H7 (cell line): ENCODE measurements around the gene PDRG1. TPM values are rescaled to one million over a fixed set of nuclear protein-coding genes. Genes with fewer than 3 reads are reported as not detected.
A peak's percentile ranks its signal among the peaks of the same experiment; 100 is the strongest.
"Not testable (repeated sequence)": the region's sequence is repeated elsewhere in the genome, so short reads cannot be mapped to it uniquely, and the experiment has no call there.

ENCODE experiments used
- DNase-seq: peaks from one replicate; pipeline ENCODE4 v3.0.0; 2012
- H3K27me3 ChIP-seq: 2 replicates; pipeline ENCODE4 v1.6.0; 2011; ENCODE audit warnings: mild to moderate bottlenecking, low read length; ENCODE audit not compliant: control insufficient read depth, insufficient read depth
- H3K36me3 ChIP-seq: replicated peaks from 2 replicates; pipeline ENCODE4 v1.5.1; 2011; ENCODE audit warnings: low read length; ENCODE audit not compliant: control insufficient read depth, insufficient read depth
- H3K4me3 ChIP-seq: 2 replicates; pipeline ENCODE4 v1.5.1; 2011; ENCODE audit warnings: low read depth, mild to moderate bottlenecking, control low read depth, low read length, moderate library complexity; ENCODE audit not compliant: insufficient read depth
- total RNA-seq: library from RNA; depleted of rRNA; stranded (reverse); fragments of >200 nt; shearing (Covaris generic); gene quantifications from 2 replicates; pipeline ENCODE4 v1.2.3, GENCODE V29; 2014

The PDRG1 gene
- total RNA-seq, 1 experiment from 2014 or later, result 8.4 TPM

DNA sequence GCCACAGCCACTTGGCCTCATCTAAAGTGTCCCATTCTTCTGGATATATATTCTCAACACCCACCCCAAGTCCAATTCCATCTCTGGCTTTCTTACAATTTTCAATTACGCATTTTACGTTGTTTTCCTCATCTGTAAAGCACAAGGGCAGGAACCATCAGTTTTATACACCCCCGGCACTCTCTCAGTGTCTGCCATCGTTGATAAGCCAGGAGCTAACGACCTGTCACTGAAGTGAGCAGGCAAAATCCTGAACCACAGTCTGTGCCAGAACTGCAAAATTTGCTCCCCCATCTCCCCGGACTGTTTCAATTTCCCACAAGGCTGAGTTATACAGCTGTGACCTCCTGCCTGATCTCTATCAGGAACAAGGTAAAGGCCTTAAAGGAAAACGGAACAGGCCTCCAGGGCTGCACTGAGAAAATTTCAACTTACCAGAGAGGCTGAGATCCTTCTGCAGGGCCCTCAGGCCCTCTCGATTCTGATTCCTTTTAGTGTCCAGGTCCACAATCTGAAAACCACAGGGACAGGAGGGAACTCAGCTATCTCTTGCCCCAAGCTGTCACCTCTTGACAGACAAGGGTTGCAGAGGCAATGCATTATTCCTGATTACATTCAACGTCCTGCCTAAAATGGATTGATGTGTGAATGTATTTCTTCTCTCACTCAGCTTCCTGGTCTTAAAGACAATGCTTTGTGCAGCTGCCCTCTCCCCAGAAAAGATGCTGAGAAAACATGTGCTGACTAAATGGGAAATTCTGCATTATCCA lies 1.8 kb downstream of the PDRG1 start:
- Histone ChIP-seq H3K4me3 (no peak overlapping the region), H3K27me3 (peaks cover 2% of the 10 kb centered on the region; the same call in 1 of the 2 replicates), H3K36me3 (peaks cover 37% of the 10 kb centered on the region)
- no peak for DNase-seq

DNA sequence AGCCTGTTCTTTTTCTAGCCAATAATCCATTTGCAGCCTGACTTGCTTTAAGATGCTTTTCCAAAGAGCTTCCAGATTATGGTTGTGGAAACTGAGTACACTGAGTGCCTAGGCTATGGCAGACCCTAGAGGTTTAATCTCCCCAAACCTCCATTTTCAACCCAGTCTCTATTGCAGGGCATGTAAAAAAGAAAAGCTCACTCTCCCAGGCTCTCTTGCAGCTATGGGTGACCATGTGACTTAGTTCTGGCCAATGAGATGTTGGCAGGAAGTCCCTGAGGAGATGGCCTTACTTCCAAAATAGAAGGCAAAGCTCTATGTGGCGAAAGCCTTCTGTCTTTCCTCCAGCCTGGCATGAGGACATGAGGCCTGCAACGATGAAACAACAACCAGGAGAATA lies 3.8 kb downstream of the PDRG1 start:
- DNase-seq, result no peak
- H3K36me3 ChIP-seq, result peaks cover 37% of the 10 kb centered on the region

DNA sequence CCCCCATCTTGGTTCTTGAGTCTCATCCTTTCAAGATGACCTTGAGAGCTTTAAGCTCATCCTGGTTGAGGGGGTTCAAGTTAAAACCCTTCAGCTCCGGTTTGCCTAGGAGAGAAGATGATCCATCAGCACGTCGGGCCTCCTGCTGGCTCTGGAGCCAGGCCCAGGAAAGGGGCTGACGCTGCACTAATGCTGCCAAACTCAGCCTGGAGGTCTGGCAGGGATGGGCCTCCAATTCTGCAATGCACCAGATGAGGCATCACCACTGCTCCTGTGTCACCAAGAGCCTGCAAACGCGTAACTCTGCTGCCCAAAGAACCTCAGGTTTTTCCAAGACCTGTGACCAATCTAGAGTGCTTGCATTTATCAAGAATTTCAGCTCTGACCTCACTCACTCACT lies 6.1 kb downstream of the PDRG1 start:
- Histone ChIP-seq H3K36me3 (peaks cover 37% of the 10 kb centered on the region), H3K4me3 (no peak overlapping the region), H3K27me3 (no peaks in the 10 kb centered on the region)
- no peak for DNase-seq

More for the DNA sequence above, 3.8 kb downstream of the PDRG1 start:
- Histone ChIP-seq H3K27me3 (no peaks in the 10 kb centered on the region), H3K4me3 (no peak overlapping the region)

DNA sequence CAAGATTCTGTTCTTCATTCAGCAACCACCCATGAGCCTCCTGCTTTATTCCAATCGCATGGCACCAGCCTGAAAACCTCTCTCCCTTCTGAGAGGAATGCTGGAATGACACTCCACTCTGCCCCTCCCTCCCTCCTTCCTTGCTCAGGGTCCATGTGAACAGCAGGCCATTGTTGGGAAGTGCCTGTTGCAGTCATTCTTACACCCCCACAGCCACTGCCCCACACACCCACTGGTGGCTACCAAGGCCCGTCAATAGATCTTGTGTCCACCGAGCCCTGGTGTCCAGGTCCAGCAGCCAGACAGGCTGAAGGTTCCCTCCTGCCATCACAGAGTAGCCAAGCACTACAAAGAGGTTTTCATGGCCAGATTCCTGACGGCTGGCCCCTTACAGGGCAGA lies 6.5 kb downstream of the PDRG1 start:
- Histone ChIP-seq H3K36me3 (peaks cover 37% of the 10 kb centered on the region), H3K27me3 (no peaks in the 10 kb centered on the region), H3K4me3 (no peak overlapping the region)
- DNase-seq, result no peak

DNA sequence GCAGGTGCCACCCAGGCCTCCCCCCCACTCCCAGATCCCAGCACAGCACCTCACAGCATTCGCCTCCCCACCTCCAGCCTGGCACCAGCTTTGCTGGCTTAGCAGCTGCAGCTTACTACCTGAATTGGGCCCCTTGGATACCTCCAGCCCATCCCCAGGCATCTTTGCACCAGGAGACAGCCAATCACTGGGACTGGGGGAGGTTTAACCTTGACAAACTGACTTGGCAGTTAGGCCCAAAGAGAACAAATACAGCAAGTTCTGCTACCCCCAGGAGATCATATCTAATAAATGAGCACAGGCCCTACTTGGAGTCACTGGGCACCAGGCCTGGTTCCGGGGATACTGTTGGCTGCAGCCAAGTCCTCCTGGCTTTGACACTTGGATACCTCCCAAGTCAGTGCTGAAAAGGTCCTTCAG lies 8.8 kb downstream of the PDRG1 start:
- no peak for DNase-seq
- H3K4me3 ChIP-seq, result no peak overlapping the region
- no peaks in the 10 kb centered on the region for H3K27me3 ChIP-seq
- H3K36me3 ChIP-seq, result peaks cover 25% of the 10 kb centered on the region

DNA sequence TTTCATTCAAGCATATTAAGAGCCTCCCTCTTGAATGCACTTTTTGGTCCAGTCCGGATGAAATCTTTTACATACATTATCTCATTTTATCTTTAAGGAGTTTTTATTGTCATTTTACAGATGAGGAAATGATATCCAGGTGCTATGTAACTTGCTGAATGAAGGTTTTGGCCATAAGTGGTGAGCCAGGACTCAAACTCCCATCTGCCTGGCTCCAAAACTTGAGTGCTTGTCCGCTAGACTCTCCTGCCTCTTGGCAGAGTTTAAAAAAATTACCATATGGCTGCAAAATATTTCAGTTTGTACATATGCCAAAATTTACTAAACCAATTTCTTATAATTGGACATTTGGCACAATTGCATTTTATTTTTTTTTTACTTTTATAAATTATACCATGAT lies 12.2 kb downstream of the PDRG1 start:
- Histone ChIP-seq H3K27me3 (no peaks in the 10 kb centered on the region), H3K36me3 (no peaks in the 10 kb centered on the region; the same call in 1 of the 2 replicates), H3K4me3 (no peak overlapping the region)
- DNase-seq, result no peak

DNA sequence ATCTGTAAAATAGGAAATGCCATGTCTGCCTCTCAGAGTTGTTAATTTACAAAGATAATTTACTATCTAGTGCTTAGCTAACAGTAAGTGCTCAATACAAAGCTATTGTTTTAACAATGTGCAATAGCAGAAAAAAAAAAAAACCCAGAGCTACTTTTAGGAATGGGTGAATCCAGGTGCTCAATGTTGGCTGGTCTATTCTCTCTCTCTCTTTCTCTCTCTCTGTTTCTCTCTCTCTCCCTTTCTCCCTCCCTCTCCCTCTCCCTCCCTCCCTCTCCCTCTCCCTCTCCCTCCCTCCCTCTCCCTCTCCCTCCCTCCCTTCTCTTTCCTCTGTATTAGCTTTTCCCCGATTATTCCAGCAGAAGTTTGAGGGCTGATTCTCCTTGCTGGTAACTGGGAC lies 14.0 kb downstream of the PDRG1 start:
- Histone ChIP-seq H3K36me3 (no peaks in the 10 kb centered on the region), H3K27me3 (no peaks in the 10 kb centered on the region), H3K4me3 (no peak overlapping the region)
- DNase-seq, result no peak

DNA sequence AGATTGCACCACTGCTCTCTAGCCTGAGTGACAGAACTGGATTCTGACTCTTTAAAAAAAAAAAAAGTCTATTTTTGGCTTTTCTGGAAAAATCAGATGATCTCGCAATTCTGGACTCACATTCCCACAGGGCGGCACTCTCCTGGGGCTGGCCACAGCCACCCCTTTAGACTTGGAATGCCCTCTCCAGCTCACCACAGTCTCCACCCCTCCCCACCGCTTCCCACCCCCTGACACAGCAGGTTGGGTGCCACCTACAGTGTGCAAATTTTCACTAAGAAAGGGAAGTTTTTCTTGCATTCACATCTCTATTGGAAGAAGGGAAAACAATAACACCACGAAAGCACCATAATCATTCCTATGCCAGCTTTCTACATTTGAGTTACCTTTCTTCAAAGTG lies 15.4 kb downstream of the PDRG1 start:
- Histone ChIP-seq H3K4me3 (no peak overlapping the region), H3K27me3 (no peaks in the 10 kb centered on the region), H3K36me3 (no peaks in the 10 kb centered on the region)
- peak; percentile 66 for DNase-seq

DNA sequence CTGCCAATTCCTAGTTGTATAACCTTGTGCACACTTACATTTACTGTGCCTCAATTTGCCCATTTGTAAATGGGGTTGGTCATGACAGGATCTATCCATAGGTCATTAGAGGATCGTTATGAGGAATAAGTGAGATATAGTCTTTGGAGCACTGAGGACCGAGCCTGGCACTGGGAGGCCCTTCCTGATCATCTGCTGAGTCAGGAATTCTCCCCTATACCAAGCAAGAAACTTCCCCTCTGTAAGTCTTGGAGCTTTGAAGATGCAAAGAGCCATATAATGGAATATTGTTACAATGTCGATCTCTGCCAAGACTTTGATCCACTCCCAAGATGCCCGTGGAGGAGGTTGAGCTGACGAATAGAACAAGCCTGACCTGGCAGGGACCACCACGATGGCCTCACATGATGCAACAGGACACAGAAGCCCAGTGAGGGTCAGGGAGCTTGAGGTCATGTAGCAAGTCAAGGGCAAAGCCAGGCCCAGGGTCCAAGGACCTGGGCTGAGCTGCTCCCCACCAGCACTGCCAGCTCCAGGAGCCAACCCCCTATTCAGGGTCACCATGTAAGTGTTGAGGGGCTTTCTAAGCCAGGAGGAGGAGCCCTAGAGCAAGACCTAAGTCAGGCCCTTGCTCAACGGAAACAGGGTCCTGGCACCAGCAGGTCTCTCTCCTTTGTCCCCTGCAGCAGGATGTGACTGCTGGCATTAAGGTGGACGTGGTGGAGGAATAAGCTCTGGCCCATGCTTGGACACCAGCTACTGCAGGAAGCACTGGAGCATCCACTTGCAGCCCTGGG lies 16.7 kb downstream of the PDRG1 start:
- H3K27me3 ChIP-seq, result no peaks in the 10 kb centered on the region
- no peak overlapping the region for H3K4me3 ChIP-seq
- no peaks in the 10 kb centered on the region for H3K36me3 ChIP-seq
- peak; percentile 89 for DNase-seq

GRCh38 chr20:31934491-31934890 lies 17.4 kb downstream of the PDRG1 start:
- Histone ChIP-seq H3K36me3 (no peaks in the 10 kb centered on the region), H3K4me3 (no peak overlapping the region), H3K27me3 (no peaks in the 10 kb centered on the region)
- no peak for DNase-seq

- no peak overlapping the region for H3K4me3 ChIP-seq
- H3K36me3 ChIP-seq, result no peaks in the 10 kb centered on the region
- no peaks in the 10 kb centered on the region for H3K27me3 ChIP-seq
- DNase-seq, result no peak
These were observed 18.1 kb downstream of the PDRG1 start for GRCh38 chr20:31933698-31934097.

DNA sequence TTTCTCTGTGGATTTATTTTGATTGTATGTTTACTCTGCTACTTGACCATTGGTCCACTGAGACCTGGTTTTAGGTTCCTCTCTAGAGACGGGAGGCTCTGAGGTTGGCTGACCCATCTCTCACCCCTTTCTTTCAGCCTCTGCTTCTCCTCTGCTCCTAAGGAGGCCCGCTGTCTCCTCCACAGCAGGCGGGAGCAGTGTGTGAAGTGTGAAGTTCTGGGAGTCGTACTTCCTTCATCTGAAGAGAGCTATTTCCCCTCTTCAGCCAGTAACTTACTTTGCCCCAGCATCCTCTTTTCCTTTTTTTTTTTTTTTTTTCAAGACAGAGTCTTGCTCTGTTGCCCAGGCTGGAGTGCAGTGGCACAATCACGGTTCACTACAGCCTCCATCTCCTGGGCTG lies 21.1 kb downstream of the PDRG1 start:
- Histone ChIP-seq H3K4me3 (no peak overlapping the region), H3K27me3 (no peaks in the 10 kb centered on the region), H3K36me3 (no peaks in the 10 kb centered on the region)
- no peak for DNase-seq

DNA sequence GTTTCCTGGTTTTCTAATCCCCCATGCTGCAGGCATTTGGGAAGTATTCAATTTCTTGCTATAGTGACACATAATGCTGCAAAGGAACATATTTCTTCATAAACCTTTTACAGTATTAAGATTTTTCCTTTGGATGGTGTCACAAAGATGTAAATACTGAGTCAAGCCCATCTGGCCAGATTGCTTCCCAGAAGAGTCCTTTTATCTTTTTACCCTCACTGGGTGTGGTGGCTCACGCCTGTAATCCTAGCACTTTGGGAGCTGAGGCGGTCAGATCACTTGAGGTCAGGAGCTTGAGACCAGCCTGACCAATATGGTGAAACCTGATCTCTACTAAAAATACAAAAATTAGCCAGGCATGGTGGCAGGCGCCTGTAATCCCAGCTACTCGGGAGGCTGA lies 22.2 kb downstream of the PDRG1 start:
- not testable (repeated sequence) for H3K36me3 ChIP-seq, H3K27me3 ChIP-seq, DNase-seq, H3K4me3 ChIP-seq

DNA sequence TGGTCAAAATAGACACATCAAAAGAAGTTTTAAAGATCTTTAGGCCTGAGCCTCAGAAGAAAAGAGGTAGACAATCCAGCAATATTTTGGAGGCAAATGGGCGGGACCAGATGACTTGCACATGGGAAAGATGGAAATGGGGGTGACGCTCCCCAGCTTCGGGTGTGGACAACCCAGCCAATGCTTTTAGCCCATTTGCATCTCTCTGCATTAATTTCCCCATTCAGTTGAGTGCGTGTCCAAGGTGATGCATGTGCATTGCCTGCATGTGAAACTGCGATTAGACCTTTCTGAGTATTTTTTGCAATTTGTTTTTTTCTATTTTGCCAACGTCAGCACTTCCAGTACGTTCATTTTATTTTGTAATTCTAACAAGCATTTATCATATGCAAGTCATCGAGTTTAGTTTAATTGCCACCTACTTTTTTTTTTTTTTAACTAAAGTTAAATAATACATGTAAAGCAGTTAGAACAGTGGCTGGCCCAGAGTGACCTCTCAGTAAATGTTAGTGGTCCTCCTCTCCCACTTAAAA lies 24.2 kb downstream of the PDRG1 start:
- DNase-seq, result no peak
- Histone ChIP-seq H3K36me3 (no peaks in the 10 kb centered on the region), H3K4me3 (no peak overlapping the region), H3K27me3 (no peaks in the 10 kb centered on the region)

DNA sequence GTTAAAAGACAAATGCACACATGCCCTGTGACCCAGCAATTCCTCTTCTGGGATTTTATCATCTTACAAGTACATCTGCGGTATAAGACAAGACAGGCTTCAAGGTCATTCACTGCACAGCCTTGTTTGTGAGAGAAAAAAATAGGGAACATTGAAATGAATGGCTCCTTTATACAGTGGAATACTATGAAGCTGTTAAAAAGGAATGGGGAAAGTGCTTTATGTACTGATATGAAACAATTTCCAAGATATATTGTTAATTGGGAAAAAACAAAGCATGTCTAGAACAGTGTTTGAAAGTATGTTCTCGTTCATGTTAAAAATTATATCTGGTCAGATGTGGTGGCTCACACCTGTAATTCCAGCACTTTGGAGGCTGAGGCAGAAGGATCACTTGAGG lies 25.4 kb downstream of the PDRG1 start:
- no peaks in the 10 kb centered on the region for H3K27me3 ChIP-seq
- no peaks in the 10 kb centered on the region for H3K36me3 ChIP-seq
- H3K4me3 ChIP-seq, result no peak overlapping the region
- no peak for DNase-seq
